HL-60 (cell line): ENCODE data around the gene CHAF1A.

Source experiments
- POLR2AphosphoS5 ChIP-seq: IDR thresholded peaks from 2 replicates; pipeline ENCODE4 v1.6.1; 2012; ENCODE audit warnings: low read depth
- TF ChIP-seq, protein P1 (sequence below): IDR thresholded peaks from one replicate; pipeline ENCODE4 v1.5.1; 2011; ENCODE audit warnings: low read length, control low read depth, inconsistent platforms; ENCODE audit not compliant: insufficient read depth

DNA sequence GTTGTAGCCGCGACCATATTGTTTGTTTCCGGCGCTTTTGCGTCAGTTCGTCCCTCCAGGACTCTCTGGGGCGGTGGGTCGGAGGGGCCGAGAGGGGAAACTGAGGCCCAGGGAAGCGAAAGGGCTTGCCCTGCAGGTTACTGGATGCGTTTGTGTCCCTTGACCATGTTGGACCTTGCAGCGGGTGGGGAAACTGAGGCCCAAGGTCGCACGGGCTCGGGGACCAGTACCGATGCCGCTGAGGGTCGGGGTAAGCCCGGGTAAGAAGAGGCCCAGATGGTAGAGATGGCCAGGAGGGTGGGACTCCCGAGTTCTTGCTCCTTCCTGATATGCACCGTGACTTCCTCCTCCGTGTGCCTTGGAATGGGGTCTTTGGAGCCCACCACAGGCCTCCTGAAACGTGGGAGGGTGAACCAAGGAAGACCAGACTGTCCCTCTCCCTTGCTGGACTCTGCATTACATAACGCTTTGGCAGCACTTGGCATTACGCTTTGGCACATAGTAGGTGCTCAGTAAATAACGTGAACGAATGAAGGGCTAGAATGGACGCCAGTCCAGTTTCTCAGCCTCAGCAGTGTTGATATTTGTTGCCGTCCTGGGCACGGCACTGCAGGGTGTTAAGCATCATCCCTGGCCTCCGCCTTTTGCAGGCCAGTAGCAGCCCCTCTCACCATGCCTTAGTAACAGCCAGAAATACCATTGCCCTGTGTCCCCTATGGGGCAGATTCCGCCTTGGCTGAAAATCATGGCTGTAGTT is 743 bp downstream of the CHAF1A start:
- peak; percentile 50 for TF ChIP-seq POLR2AphosphoS5
- TF ChIP-seq, protein P1, sequence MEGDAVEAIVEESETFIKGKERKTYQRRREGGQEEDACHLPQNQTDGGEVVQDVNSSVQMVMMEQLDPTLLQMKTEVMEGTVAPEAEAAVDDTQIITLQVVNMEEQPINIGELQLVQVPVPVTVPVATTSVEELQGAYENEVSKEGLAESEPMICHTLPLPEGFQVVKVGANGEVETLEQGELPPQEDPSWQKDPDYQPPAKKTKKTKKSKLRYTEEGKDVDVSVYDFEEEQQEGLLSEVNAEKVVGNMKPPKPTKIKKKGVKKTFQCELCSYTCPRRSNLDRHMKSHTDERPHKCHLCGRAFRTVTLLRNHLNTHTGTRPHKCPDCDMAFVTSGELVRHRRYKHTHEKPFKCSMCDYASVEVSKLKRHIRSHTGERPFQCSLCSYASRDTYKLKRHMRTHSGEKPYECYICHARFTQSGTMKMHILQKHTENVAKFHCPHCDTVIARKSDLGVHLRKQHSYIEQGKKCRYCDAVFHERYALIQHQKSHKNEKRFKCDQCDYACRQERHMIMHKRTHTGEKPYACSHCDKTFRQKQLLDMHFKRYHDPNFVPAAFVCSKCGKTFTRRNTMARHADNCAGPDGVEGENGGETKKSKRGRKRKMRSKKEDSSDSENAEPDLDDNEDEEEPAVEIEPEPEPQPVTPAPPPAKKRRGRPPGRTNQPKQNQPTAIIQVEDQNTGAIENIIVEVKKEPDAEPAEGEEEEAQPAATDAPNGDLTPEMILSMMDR, result no peak
